Fibroblast of mammary gland (primary cell): ENCODE measurements around the gene HSPA14.
A peak's percentile ranks its signal among the peaks of the same experiment; 100 is the strongest.

ENCODE experiments used
- DNase-seq: peaks from one replicate; pipeline ENCODE4 v3.0.0-alpha.2; 2010; ENCODE audit warnings: low read depth
- H3K4me3 ChIP-seq: 2 replicates; pipeline ENCODE4 v1.5.1; 2011; ENCODE audit warnings: low read depth, mild to moderate bottlenecking, low read length, moderate library complexity; ENCODE audit not compliant: control insufficient read depth
- CTCF ChIP-seq: conservative IDR thresholded peaks from 2 replicates; pipeline ENCODE4 v1.5.1; 2011; ENCODE audit warnings: low read depth, low read length, inconsistent platforms; ENCODE audit not compliant: control insufficient read depth, insufficient read depth

The HSPA14 gene

DNA sequence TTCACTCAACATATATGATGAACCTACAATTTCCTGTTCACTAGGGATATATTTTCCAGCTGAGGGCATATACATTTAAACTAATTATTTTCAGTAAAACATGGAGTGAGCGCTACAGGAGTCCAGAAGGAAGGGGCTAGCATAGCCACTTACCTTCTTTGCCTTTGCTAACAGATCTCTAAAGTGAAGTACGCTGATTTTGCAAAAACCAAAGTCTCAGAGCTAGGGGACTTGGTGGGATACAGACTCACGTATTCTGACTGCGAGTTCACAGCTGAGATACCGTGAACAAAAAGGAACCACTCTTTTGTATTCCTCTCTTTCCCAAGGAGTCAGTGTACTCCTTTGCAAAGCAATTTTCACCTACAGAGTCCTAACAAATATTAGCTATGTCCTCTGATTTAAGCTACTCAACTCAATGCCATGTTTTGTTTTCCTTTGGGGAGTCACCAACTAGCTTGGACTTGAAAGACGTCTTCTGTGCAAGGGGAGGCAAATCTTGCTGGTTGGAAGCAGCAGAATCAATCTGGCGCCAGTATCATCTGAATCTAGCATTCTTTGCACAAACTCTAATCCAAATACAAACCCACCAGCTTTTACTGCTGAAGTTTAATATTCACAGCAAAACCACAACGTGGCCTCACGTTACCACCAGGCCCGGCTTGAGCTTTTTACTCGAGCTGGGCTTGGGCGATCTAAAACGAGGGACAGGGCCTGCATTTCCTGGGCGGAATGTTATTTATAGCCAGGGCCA lies 926 bp upstream of the HSPA14 start:
- H3K4me3 ChIP-seq: peak overlapping the region; percentile 70
- no peak for TF ChIP-seq CTCF
- DNase-seq: peak; percentile 36

GRCh38 chr10:14838582-14839304 lies 637 bp downstream of the HSPA14 start:
- DNase-seq: no peak
- no peak for TF ChIP-seq CTCF

DNA sequence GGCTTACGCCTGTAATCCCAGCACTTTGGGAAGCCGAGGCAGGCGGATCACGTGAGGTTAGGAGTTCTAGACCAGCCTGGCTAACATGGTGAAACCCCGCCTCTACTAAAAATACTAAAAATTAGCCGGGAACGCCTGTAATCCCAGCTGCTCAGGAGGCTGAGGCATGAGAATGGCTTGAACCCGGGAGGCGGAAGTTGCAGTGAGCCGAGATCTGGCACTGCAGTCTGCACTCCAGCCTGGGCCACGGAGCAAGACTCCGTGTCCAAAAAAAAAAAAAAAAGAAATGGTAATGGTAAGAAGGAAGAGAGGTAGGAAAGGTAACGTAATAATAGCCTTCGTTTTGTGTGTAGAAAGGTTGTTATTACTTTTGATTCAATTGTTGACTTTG lies 1.2 kb downstream of the HSPA14 start:
- peak; percentile 16 for DNase-seq
- TF ChIP-seq CTCF: no peak
- H3K4me3 ChIP-seq: peak overlapping the region; percentile 92

More at GRCh38 chr10:14838582-14839304, 637 bp downstream of the HSPA14 start:
- peak overlapping the region; percentile 92 for H3K4me3 ChIP-seq

GRCh38 chr10:14840178-14840577 lies 2.1 kb downstream of the HSPA14 start:
- no peak overlapping the region for H3K4me3 ChIP-seq
- no peak for DNase-seq
- TF ChIP-seq CTCF: no peak

DNA sequence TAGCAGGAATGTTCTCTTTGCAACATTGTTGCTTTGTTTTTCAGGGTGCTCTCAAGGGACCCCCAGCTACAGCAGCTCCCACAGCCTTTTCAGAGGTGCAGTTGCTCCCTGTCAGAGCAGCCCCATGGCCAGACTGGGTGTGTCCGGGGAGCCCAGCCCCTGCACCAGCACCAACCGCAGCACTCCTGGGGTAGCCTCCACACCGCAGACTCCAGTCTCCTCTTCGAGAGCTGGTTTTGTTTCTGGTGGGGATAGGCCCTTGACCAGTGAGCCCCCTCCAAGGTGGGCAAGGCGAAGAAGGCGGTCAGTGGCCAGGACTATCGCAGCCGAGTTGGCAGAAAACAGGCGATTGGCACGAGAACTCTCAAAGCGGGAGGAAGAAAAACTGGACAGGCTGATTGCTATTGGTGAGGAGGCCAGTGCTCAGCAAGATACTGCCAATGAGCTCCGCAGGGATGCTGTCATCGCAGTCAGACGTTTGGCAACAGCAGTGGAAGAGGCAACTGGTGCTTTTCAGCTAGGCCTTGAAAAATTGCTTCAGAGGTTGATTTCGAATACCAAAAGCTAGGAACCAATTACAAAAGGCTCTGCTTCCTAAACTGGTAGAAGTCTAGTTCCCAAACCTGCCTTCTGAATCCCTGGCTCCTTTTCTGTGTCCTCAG lies 5.4 kb downstream of the HSPA14 start:
- H3K4me3 ChIP-seq: no peak overlapping the region
- no peak for DNase-seq
- TF ChIP-seq CTCF: no peak

GRCh38 chr10:14844948-14845347 lies 6.8 kb downstream of the HSPA14 start:
- DNase-seq: no peak
- no peak for TF ChIP-seq CTCF
- no peak overlapping the region for H3K4me3 ChIP-seq
